A549 (cell line): ENCODE results near the gene AMIGO2.

Experiments used
- JUN ChIP-seq, 2 experiments: fragments of >200 bp; sonication (Bioruptor Twin); formaldehyde crosslinking; IDR thresholded peaks; 2 replicates in 1 of 2; 3 replicates in 1 of 2; pipeline ENCODE4 v1.6.1; 2016 to 2017
- RFX5 ChIP-seq: fragments of 450-650 bp; IDR thresholded peaks from 2 replicates; pipeline ENCODE4 v1.7.1; 2014; ENCODE audit warnings: antibody characterized with exemption, mild to moderate bottlenecking, moderate library complexity

- no peak; a peak in 1 of 5 replicates for TF ChIP-seq JUN (IDR thresholded peaks at IDR 0.05)
- no peak for TF ChIP-seq RFX5
Measured at GRCh38 chr12:47039079-47039478, 40.7 kb downstream of the AMIGO2 start.
